HEK293 (cell line): ENCODE results near the gene TIMM17B.

Experiments used
- IKZF3 ChIP-seq: fragments of 450-650 bp; IDR thresholded peaks from 2 replicates; pipeline ENCODE4 v1.5.0; 2018; ENCODE audit warnings: missing biosample characterization, mild to moderate bottlenecking, missing genetic modification characterization, moderate library complexity
- KLF10 ChIP-seq: fragments of 450-650 bp; IDR thresholded peaks from 2 replicates; pipeline ENCODE4 v1.5.1; 2018; ENCODE audit warnings: missing biosample characterization, mild to moderate bottlenecking, missing genetic modification characterization
- KLF16 ChIP-seq: fragments of 450-650 bp; formaldehyde crosslinking; IDR thresholded peaks from 2 replicates; pipeline ENCODE4 v1.5.1; 2017; ENCODE audit warnings: missing biosample characterization, missing genetic modification characterization
- KLF8 ChIP-seq: fragments of 450-650 bp; formaldehyde crosslinking; IDR thresholded peaks from 2 replicates; pipeline ENCODE4 v1.5.1; 2016; ENCODE audit warnings: missing biosample characterization, missing genetic modification characterization
- MYNN ChIP-seq: fragments of 450-650 bp; formaldehyde crosslinking; IDR thresholded peaks from 2 replicates; pipeline ENCODE4 v1.5.1; 2016; ENCODE audit warnings: missing biosample characterization, missing genetic modification characterization, borderline replicate concordance
- OVOL3 ChIP-seq: fragments of 450-650 bp; formaldehyde crosslinking; IDR thresholded peaks from 2 replicates; pipeline ENCODE4 v1.5.1; 2016; ENCODE audit warnings: missing biosample characterization, missing genetic modification characterization
- REPIN1 ChIP-seq: fragments of 450-650 bp; formaldehyde crosslinking; IDR thresholded peaks from 2 replicates; pipeline ENCODE4 v1.5.1; 2017; ENCODE audit warnings: missing biosample characterization, missing genetic modification characterization, low read depth
- SCRT1 ChIP-seq: fragments of 450-650 bp; formaldehyde crosslinking; IDR thresholded peaks from 2 replicates; pipeline ENCODE4 v1.5.1; 2016; ENCODE audit warnings: missing biosample characterization, missing genetic modification characterization, borderline replicate concordance
- SCRT2 ChIP-seq: fragments of 450-650 bp; formaldehyde crosslinking; IDR thresholded peaks from 2 replicates; pipeline ENCODE4 v1.5.1; 2016; ENCODE audit warnings: missing biosample characterization, missing genetic modification characterization
- SP7 ChIP-seq: fragments of 450-650 bp; formaldehyde crosslinking; IDR thresholded peaks from 2 replicates; pipeline ENCODE4 v1.5.1; 2016; ENCODE audit warnings: missing biosample characterization, missing genetic modification characterization
- YY1 ChIP-seq: fragments of 450-650 bp; formaldehyde crosslinking; IDR thresholded peaks from 2 replicates; pipeline ENCODE4 v1.5.1; 2018; ENCODE audit warnings: missing biosample characterization, missing genetic modification characterization
- ZBTB48 ChIP-seq: fragments of 450-650 bp; formaldehyde crosslinking; IDR thresholded peaks from 2 replicates; pipeline ENCODE4 v1.5.1; 2016; ENCODE audit warnings: missing biosample characterization, missing genetic modification characterization
- ZNF114 ChIP-seq: fragments of 450-650 bp; formaldehyde crosslinking; IDR thresholded peaks from 2 replicates; pipeline ENCODE4 v1.5.0; 2017; ENCODE audit warnings: missing biosample characterization, missing genetic modification characterization
- ZNF133 ChIP-seq: fragments of 450-650 bp; formaldehyde crosslinking; IDR thresholded peaks from 2 replicates; pipeline ENCODE4 v1.5.1; 2016; ENCODE audit warnings: missing biosample characterization, missing genetic modification characterization
- ZNF211 ChIP-seq: fragments of 450-650 bp; formaldehyde crosslinking; IDR thresholded peaks from 2 replicates; pipeline ENCODE4 v1.5.1; 2016; ENCODE audit warnings: low read depth, missing biosample characterization, missing genetic modification characterization
- ZNF239 ChIP-seq: fragments of 450-650 bp; formaldehyde crosslinking; IDR thresholded peaks from 2 replicates; pipeline ENCODE4 v1.5.1; 2016; ENCODE audit warnings: missing biosample characterization, missing genetic modification characterization
- ZNF335 ChIP-seq: fragments of 450-650 bp; formaldehyde crosslinking; conservative IDR thresholded peaks from 2 replicates; pipeline ENCODE4 v1.5.1; 2016; ENCODE audit warnings: missing biosample characterization, missing genetic modification characterization
- ZNF76 ChIP-seq: fragments of 450-650 bp; formaldehyde crosslinking; IDR thresholded peaks from 2 replicates; pipeline ENCODE4; 2016; ENCODE audit warnings: low read depth, missing biosample characterization, missing genetic modification characterization, borderline replicate concordance
- ZNF843 ChIP-seq: fragments of 450-650 bp; formaldehyde crosslinking; IDR thresholded peaks from 2 replicates; pipeline ENCODE4 v1.5.1; 2016; ENCODE audit warnings: missing biosample characterization, missing genetic modification characterization
- ZSCAN30 ChIP-seq: fragments of 450-650 bp; IDR thresholded peaks from 2 replicates; pipeline ENCODE4 v1.5.1; 2018; ENCODE audit warnings: missing biosample characterization, mild to moderate bottlenecking, missing genetic modification characterization, moderate library complexity
- TF ChIP-seq, protein P1 (sequence below): fragments of 450-650 bp; IDR thresholded peaks from 2 replicates; pipeline ENCODE4 v1.5.1; 2018; ENCODE audit warnings: missing biosample characterization, missing genetic modification characterization
- TF ChIP-seq, protein P2 (sequence below): fragments of 450-650 bp; formaldehyde crosslinking; conservative IDR thresholded peaks from 2 replicates; pipeline ENCODE4 v1.5.1; 2016; ENCODE audit warnings: low read depth, missing biosample characterization, missing genetic modification characterization
- TF ChIP-seq, protein P3 (sequence below): fragments of 450-650 bp; formaldehyde crosslinking; IDR thresholded peaks from 2 replicates; pipeline ENCODE4 v1.5.1; 2016; ENCODE audit warnings: missing biosample characterization, missing genetic modification characterization
- TF ChIP-seq, protein P4 (sequence below): fragments of 450-650 bp; formaldehyde crosslinking; IDR thresholded peaks from 2 replicates; pipeline ENCODE4 v1.5.1; 2016; ENCODE audit warnings: missing biosample characterization, missing genetic modification characterization
- TF ChIP-seq, protein P5 (sequence below): fragments of 450-650 bp; formaldehyde crosslinking; IDR thresholded peaks from 2 replicates; pipeline ENCODE4 v1.5.1; 2016; ENCODE audit warnings: missing biosample characterization, missing genetic modification characterization
- TF ChIP-seq, protein P6 (sequence below): fragments of 450-650 bp; formaldehyde crosslinking; IDR thresholded peaks from 2 replicates; pipeline ENCODE4 v1.5.1; 2016; ENCODE audit warnings: missing biosample characterization, missing genetic modification characterization

Gene TIMM17B

DNA sequence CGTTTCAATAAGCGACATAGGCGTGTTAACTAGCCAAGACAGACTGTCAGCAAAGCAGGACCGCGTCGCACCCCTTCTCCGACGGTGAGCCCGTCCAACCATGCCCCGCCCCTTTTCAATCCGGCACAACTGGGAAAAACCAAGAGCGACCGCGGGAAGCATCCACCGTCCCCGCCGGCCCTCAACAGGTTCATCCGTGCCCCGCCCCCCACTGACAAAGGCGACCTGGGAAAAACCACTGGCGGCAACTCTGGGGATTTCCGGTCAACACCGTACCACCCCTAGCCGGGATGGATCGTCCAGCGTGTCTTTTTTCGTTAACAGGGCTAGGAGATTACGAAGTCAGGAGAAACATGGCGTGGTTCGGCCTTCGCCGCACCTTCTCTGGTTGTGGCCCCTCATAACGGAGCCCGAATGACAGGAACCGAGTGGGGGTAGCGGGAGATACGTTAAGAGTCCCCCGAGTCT is 377 bp downstream of the TIMM17B start (continued):
- TF ChIP-seq, protein P1, sequence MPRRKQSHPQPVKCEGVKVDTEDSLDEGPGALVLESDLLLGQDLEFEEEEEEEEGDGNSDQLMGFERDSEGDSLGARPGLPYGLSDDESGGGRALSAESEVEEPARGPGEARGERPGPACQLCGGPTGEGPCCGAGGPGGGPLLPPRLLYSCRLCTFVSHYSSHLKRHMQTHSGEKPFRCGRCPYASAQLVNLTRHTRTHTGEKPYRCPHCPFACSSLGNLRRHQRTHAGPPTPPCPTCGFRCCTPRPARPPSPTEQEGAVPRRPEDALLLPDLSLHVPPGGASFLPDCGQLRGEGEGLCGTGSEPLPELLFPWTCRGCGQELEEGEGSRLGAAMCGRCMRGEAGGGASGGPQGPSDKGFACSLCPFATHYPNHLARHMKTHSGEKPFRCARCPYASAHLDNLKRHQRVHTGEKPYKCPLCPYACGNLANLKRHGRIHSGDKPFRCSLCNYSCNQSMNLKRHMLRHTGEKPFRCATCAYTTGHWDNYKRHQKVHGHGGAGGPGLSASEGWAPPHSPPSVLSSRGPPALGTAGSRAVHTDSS (tag by site-specific recombination), result no peak; the same call in 1 of the 2 replicates
- TF ChIP-seq YY1 (tag by site-specific recombination) (peak; percentile 78), ZNF843 (tag by site-specific recombination) (0 out of 2 replicates have a peak, but pooled peaks have one; percentile 13), SP7 (tag by site-specific recombination) (peak; percentile 46; the same call in 1 of the 2 replicates), ZNF114 (tag by site-specific recombination) (no peak), KLF8 (peak; percentile 49; the same call in 1 of the 2 replicates), REPIN1 (tag by site-specific recombination) (peak; percentile 34; the same call in 1 of the 2 replicates), ZNF211 (tag by site-specific recombination) (no peak), OVOL3 (peak; percentile 58; the same call in 1 of the 2 replicates), SCRT1 (tag by site-specific recombination) (peak; percentile 97), ZNF76 (tag by site-specific recombination) (peak; percentile 81), SCRT2 (peak; percentile 100), KLF16 (tag by site-specific recombination) (peak; percentile 52; the same call in 1 of the 2 replicates), IKZF3 (tag by site-specific recombination) (peak; percentile 54; the same call in 1 of the 2 replicates), KLF10 (tag by site-specific recombination) (peak; percentile 45; the same call in 1 of the 2 replicates), MYNN (peak; percentile 61; the same call in 1 of the 2 replicates), ZNF335 (tag by site-specific recombination) (peak; percentile 64), ZBTB48 (0 out of 2 replicates have a peak, but pooled peaks have one; percentile 30), ZNF239 (tag by site-specific recombination) (no peak), ZSCAN30 (0 out of 2 replicates have a peak, but pooled peaks have one; percentile 17), ZNF133 (tag by site-specific recombination) (no peak)
- TF ChIP-seq, protein P2, sequence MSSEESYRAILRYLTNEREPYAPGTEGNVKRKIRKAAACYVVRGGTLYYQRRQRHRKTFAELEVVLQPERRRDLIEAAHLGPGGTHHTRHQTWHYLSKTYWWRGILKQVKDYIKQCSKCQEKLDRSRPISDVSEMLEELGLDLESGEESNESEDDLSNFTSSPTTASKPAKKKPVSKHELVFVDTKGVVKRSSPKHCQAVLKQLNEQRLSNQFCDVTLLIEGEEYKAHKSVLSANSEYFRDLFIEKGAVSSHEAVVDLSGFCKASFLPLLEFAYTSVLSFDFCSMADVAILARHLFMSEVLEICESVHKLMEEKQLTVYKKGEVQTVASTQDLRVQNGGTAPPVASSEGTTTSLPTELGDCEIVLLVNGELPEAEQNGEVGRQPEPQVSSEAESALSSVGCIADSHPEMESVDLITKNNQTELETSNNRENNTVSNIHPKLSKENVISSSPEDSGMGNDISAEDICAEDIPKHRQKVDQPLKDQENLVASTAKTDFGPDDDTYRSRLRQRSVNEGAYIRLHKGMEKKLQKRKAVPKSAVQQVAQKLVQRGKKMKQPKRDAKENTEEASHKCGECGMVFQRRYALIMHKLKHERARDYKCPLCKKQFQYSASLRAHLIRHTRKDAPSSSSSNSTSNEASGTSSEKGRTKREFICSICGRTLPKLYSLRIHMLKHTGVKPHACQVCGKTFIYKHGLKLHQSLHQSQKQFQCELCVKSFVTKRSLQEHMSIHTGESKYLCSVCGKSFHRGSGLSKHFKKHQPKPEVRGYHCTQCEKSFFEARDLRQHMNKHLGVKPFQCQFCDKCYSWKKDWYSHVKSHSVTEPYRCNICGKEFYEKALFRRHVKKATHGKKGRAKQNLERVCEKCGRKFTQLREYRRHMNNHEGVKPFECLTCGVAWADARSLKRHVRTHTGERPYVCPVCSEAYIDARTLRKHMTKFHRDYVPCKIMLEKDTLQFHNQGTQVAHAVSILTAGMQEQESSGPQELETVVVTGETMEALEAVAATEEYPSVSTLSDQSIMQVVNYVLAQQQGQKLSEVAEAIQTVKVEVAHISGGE (tag by site-specific recombination), result peak; percentile 29; the same call in 1 of the 2 replicates
- TF ChIP-seq, protein P3, sequence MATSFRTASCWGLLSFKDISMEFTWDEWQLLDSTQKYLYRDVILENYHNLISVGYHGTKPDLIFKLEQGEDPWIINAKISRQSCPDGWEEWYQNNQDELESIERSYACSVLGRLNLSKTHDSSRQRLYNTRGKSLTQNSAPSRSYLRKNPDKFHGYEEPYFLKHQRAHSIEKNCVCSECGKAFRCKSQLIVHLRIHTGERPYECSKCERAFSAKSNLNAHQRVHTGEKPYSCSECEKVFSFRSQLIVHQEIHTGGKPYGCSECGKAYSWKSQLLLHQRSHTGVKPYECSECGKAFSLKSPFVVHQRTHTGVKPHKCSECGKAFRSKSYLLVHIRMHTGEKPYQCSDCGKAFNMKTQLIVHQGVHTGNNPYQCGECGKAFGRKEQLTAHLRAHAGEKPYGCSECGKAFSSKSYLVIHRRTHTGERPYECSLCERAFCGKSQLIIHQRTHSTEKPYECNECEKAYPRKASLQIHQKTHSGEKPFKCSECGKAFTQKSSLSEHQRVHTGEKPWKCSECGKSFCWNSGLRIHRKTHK, result no peak
- TF ChIP-seq, protein P4, sequence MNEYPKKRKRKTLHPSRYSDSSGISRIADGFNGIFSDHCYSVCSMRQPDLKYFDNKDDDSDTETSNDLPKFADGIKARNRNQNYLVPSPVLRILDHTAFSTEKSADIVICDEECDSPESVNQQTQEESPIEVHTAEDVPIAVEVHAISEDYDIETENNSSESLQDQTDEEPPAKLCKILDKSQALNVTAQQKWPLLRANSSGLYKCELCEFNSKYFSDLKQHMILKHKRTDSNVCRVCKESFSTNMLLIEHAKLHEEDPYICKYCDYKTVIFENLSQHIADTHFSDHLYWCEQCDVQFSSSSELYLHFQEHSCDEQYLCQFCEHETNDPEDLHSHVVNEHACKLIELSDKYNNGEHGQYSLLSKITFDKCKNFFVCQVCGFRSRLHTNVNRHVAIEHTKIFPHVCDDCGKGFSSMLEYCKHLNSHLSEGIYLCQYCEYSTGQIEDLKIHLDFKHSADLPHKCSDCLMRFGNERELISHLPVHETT (tag by site-specific recombination), result 0 out of 2 replicates have a peak, but pooled peaks have one; percentile 24
- TF ChIP-seq, protein P5, sequence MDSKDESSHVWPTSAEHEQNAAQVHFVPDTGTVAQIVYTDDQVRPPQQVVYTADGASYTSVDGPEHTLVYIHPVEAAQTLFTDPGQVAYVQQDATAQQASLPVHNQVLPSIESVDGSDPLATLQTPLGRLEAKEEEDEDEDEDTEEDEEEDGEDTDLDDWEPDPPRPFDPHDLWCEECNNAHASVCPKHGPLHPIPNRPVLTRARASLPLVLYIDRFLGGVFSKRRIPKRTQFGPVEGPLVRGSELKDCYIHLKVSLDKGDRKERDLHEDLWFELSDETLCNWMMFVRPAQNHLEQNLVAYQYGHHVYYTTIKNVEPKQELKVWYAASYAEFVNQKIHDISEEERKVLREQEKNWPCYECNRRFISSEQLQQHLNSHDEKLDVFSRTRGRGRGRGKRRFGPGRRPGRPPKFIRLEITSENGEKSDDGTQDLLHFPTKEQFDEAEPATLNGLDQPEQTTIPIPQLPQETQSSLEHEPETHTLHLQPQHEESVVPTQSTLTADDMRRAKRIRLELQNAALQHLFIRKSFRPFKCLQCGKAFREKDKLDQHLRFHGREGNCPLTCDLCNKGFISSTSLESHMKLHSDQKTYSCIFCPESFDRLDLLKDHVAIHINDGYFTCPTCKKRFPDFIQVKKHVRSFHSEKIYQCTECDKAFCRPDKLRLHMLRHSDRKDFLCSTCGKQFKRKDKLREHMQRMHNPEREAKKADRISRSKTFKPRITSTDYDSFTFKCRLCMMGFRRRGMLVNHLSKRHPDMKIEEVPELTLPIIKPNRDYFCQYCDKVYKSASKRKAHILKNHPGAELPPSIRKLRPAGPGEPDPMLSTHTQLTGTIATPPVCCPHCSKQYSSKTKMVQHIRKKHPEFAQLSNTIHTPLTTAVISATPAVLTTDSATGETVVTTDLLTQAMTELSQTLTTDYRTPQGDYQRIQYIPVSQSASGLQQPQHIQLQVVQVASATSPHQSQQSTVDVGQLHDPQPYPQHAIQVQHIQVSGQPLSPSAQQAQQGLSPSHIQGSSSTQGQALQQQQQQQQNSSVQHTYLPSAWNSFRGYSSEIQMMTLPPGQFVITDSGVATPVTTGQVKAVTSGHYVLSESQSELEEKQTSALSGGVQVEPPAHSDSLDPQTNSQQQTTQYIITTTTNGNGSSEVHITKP (tag by site-specific recombination), result peak; percentile 98
- TF ChIP-seq, protein P6, sequence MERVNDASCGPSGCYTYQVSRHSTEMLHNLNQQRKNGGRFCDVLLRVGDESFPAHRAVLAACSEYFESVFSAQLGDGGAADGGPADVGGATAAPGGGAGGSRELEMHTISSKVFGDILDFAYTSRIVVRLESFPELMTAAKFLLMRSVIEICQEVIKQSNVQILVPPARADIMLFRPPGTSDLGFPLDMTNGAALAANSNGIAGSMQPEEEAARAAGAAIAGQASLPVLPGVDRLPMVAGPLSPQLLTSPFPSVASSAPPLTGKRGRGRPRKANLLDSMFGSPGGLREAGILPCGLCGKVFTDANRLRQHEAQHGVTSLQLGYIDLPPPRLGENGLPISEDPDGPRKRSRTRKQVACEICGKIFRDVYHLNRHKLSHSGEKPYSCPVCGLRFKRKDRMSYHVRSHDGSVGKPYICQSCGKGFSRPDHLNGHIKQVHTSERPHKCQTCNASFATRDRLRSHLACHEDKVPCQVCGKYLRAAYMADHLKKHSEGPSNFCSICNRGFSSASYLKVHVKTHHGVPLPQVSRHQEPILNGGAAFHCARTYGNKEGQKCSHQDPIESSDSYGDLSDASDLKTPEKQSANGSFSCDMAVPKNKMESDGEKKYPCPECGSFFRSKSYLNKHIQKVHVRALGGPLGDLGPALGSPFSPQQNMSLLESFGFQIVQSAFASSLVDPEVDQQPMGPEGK, result peak; percentile 30; the same call in 1 of the 2 replicates
